ENCODE data around the gene ZNF143. TPM values are rescaled to one million over a fixed set of nuclear protein-coding genes. Genes with fewer than 3 reads are reported as not detected.
"Not testable (repeated sequence)": the region's sequence is repeated elsewhere in the genome, so short reads cannot be mapped to it uniquely, and the experiment has no call there.

The ZNF143 gene
- total RNA-seq (2012; rRNA removed), result 14.0 and 14.4 TPM in 2 replicates

DNA sequence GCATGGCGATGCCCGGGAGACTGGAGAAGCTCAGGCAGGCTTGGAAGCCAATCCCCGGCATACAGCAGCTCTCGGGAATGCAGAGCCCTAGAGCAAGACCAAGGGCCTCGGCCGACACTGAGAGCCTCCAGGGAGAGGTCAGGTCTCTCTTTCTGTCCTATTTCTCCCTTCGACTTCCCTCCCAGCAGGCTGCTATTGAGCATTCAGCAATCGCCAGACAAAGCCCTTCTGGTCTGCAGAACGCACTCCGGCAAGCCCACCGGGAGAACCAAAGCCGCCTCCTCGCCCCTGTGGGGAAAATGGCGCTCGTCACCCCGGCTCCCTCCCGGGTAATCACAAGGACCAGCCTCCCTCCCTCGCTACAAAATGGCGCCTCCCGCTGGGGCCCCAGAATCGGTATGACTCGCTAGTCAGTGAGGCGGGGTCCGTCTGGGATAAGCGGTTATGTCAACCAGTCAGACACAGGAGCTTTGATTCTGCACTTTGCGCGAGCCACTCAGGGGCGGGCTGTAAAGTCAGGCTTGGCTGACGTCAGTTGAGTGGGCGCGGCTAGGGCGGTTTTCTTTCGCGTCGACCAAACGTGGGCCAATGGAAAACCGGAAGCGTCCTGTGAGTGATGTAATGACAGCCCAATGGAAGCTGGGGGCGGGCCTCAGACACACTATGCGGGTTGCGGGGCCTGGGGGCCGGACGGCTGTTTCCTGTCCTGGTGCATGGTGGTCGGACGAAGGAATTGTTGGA, at the start of gene ZNF143:
ZNF143 (plus strand) TSS at position 691 of the 741 bp plus-strand sequence. CDS start 10,297 bp downstream, outside the sequence.
- Histone ChIP-seq H3K9ac (ENCODE audit: low read depth, low read length) (peak within 1 kb of the TSS; percentile 100), H3K4me3 (ENCODE audit: low read length) (peak within 1 kb of the TSS; percentile 97), H3K9me3 (replicated peaks; ENCODE audit: low read length) (no peaks in the 10 kb centered on the region), H3K36me3 (ENCODE audit: insufficient read depth, low read length) (no peaks in the 10 kb centered on the region), H3K4me2 (ENCODE audit: low read length) (peak within 1 kb of the TSS; percentile 89), H3K27me3 (ENCODE audit: control insufficient read depth, insufficient read depth, low read length) (no peaks in the 10 kb centered on the region), H3K4me1 (ENCODE audit: control insufficient read depth, insufficient read depth, low read length) (peaks cover 14% of the 10 kb centered on the region)

DNA sequence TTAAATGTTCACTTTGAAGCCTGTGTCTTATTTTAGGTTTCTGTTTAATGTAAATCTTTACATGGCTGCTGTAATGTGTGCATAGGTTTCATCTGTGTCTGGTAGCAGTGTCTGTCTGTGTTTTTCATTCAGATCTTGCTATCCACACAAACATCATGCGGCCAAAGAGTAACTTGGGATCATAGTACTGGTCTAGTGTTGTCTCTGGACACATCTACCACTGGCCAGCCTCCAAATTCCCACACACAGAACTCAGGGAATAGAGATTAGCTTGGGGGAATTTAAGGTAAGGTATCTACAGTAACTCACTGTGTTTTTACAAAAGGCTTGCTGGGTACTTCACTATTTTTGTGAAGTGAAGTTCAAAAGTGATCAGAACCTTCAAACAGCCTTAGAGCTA, 32.1 kb upstream of the ZNF143 start:
- no peak overlapping the region for H3K4me3 ChIP-seq (ENCODE audit: low read length)
- no peak overlapping the region for H3K4me2 ChIP-seq (ENCODE audit: low read length)
- H3K27me3 ChIP-seq (ENCODE audit: control insufficient read depth, insufficient read depth, low read length), result no peaks in the 10 kb centered on the region
- no peak overlapping the region for H3K9ac ChIP-seq (ENCODE audit: low read depth, low read length)
- H3K36me3 ChIP-seq (ENCODE audit: insufficient read depth, low read length), result peaks cover 86% of the 10 kb centered on the region
- H3K9me3 ChIP-seq (replicated peaks; ENCODE audit: low read length), result no peaks in the 10 kb centered on the region
- H3K4me1 ChIP-seq (ENCODE audit: control insufficient read depth, insufficient read depth, low read length), result no peaks in the 10 kb centered on the region

DNA sequence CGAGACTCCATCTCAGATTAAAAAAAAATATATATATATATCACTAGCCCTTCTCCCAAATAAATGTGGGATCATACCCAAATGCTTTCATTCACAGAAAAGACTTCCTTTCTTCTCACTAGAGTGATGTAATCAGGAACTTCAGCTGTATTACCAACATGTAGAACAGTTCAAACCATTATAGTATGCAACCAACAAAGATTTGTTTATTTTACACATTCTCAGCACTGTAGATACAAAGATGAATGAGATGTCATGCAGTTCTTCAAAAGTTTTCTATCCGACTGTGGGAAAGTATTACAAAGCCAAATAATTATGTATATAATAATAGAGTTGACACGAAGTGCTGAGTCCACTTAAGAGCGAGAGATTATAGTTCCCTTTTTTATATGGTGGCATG, 22.2 kb upstream of the ZNF143 start:
- Histone ChIP-seq H3K27me3 (ENCODE audit: control insufficient read depth, insufficient read depth, low read length) (no peaks in the 10 kb centered on the region), H3K4me1 (ENCODE audit: control insufficient read depth, insufficient read depth, low read length) (no peaks in the 10 kb centered on the region), H3K4me3 (ENCODE audit: low read length) (no peak overlapping the region), H3K4me2 (ENCODE audit: low read length) (no peak overlapping the region), H3K9me3 (replicated peaks; ENCODE audit: low read length) (no peaks in the 10 kb centered on the region), H3K9ac (ENCODE audit: low read depth, low read length) (no peak overlapping the region), H3K36me3 (ENCODE audit: insufficient read depth, low read length) (peaks cover 81% of the 10 kb centered on the region)

DNA sequence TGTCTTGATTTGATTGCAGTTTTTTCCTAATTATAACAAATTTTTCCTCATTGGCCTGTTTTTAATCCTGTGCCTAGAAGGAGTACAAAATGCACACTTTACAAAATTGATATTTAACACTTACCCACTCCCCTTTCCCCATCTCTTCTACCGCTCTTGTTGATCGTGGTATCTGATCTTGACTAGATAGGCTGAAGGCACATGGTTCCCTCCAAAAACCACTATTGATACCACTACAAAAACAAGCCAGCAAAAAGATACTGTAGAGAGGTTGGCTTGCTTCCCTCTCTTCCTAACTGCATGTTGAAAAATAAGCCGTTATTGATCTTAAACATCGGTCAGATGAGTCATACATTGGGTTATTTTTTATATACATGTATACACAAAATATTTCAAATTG, 14.6 kb upstream of the ZNF143 start:
- H3K4me1 ChIP-seq (ENCODE audit: control insufficient read depth, insufficient read depth, low read length), result no peaks in the 10 kb centered on the region
- no peaks in the 10 kb centered on the region for H3K9me3 ChIP-seq (replicated peaks; ENCODE audit: low read length)
- peaks cover 42% of the 10 kb centered on the region for H3K36me3 ChIP-seq (ENCODE audit: insufficient read depth, low read length)
- H3K4me2 ChIP-seq (ENCODE audit: low read length), result no peak overlapping the region
- H3K9ac ChIP-seq (ENCODE audit: low read depth, low read length), result no peak overlapping the region
- H3K4me3 ChIP-seq (ENCODE audit: low read length), result no peak overlapping the region
- no peaks in the 10 kb centered on the region for H3K27me3 ChIP-seq (ENCODE audit: control insufficient read depth, insufficient read depth, low read length)

GRCh38 chr11:9448576-9449352, 12.0 kb upstream of the ZNF143 start:
- H3K4me3 ChIP-seq (ENCODE audit: low read length), result no peak overlapping the region
- H3K9ac ChIP-seq (ENCODE audit: low read depth, low read length), result no peak overlapping the region
- no peaks in the 10 kb centered on the region for H3K27me3 ChIP-seq (ENCODE audit: control insufficient read depth, insufficient read depth, low read length)
- H3K4me1 ChIP-seq (ENCODE audit: control insufficient read depth, insufficient read depth, low read length), result no peaks in the 10 kb centered on the region
- H3K9me3 ChIP-seq (replicated peaks; ENCODE audit: low read length), result no peaks in the 10 kb centered on the region
- no peak overlapping the region for H3K4me2 ChIP-seq (ENCODE audit: low read length)
- peaks cover 23% of the 10 kb centered on the region for H3K36me3 ChIP-seq (ENCODE audit: insufficient read depth, low read length)

DNA sequence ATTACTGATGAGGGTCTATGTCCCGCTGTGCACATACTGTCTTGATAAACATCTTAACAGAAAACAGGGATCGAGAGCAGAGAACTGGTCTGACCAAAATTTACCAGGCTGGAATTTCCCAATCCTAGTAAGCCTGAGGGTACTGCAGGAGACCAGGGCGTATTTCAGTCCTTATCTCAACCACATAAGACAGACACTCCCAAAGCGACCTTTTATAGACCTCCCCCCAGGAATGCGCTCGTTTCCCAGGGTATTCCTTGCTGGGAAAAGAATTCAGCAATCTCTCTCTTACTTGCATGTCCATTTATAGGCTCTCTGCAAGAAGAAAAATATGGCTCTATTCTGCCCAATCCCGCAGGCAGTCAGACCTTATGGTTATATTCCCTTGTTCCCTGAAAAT, 8.8 kb upstream of the ZNF143 start:
- H3K27me3 ChIP-seq (ENCODE audit: control insufficient read depth, insufficient read depth, low read length); H3K9me3 ChIP-seq (replicated peaks; ENCODE audit: low read length); H3K9ac ChIP-seq (ENCODE audit: low read depth, low read length); H3K4me2 ChIP-seq (ENCODE audit: low read length); H3K4me3 ChIP-seq (ENCODE audit: low read length); H3K4me1 ChIP-seq (ENCODE audit: control insufficient read depth, insufficient read depth, low read length): not testable (repeated sequence)
- H3K36me3 ChIP-seq (ENCODE audit: insufficient read depth, low read length), result peaks cover 16% of the 10 kb centered on the region

- no peak overlapping the region for H3K4me2 ChIP-seq (ENCODE audit: low read length)
- H3K4me3 ChIP-seq (ENCODE audit: low read length), result no peak overlapping the region
- H3K9ac ChIP-seq (ENCODE audit: low read depth, low read length), result no peak overlapping the region
- H3K27me3 ChIP-seq (ENCODE audit: control insufficient read depth, insufficient read depth, low read length), result no peaks in the 10 kb centered on the region
- peaks cover 5% of the 10 kb centered on the region for H3K4me1 ChIP-seq (ENCODE audit: control insufficient read depth, insufficient read depth, low read length)
- H3K36me3 ChIP-seq (ENCODE audit: insufficient read depth, low read length), result no peaks in the 10 kb centered on the region
- H3K9me3 ChIP-seq (replicated peaks; ENCODE audit: low read length), result no peaks in the 10 kb centered on the region
These were observed 5.1 kb upstream of the ZNF143 start for GRCh38 chr11:9455722-9456121.

DNA sequence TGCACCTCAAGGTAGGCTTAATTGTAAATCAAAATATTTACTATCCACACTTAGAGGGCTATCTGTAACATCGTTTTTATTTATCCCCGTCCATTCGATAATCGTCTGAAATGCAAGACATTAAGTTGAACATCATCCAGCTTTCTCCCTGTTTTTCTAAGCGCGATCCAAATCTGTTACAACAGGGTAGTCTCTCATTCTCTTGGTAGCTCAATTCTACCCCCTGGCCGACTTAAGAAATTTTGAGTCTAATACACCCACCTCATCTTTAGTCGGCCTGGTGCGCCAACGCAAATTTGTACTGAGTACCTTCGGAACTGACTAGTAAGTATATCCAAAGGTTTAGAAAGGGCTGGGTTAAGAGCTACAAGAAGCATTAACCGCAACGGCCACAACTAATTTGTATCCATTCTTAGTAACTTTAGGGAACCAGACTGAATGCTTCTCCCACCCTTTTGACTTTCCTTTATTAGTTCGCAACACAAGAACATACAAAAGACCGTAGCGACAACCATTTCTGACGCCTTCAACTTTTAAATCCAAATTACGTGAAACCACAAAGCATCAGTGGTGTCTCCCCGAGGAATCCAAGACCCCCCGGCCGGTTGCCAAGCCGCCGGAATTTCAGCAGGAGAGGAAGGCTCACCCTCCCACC, 1.0 kb upstream of the ZNF143 start:
- Histone ChIP-seq H3K4me3 (ENCODE audit: low read length) (peak overlapping the region; percentile 97), H3K36me3 (ENCODE audit: insufficient read depth, low read length) (no peaks in the 10 kb centered on the region), H3K9me3 (replicated peaks; ENCODE audit: low read length) (no peaks in the 10 kb centered on the region), H3K4me2 (ENCODE audit: low read length) (peak overlapping the region; percentile 89), H3K4me1 (ENCODE audit: control insufficient read depth, insufficient read depth, low read length) (peaks cover 14% of the 10 kb centered on the region), H3K27me3 (ENCODE audit: control insufficient read depth, insufficient read depth, low read length) (no peaks in the 10 kb centered on the region), H3K9ac (ENCODE audit: low read depth, low read length) (peak overlapping the region; percentile 100)

- Histone ChIP-seq H3K9ac (ENCODE audit: low read depth, low read length) (peak overlapping the region; percentile 100), H3K4me1 (ENCODE audit: control insufficient read depth, insufficient read depth, low read length) (peaks cover 14% of the 10 kb centered on the region), H3K4me2 (ENCODE audit: low read length) (peak overlapping the region; percentile 82), H3K4me3 (ENCODE audit: low read length) (peak overlapping the region; percentile 79), H3K9me3 (replicated peaks; ENCODE audit: low read length) (no peaks in the 10 kb centered on the region), H3K27me3 (ENCODE audit: control insufficient read depth, insufficient read depth, low read length) (no peaks in the 10 kb centered on the region), H3K36me3 (ENCODE audit: insufficient read depth, low read length) (no peaks in the 10 kb centered on the region)
These were observed 399 bp downstream of the ZNF143 start for GRCh38 chr11:9461063-9461759.

DNA sequence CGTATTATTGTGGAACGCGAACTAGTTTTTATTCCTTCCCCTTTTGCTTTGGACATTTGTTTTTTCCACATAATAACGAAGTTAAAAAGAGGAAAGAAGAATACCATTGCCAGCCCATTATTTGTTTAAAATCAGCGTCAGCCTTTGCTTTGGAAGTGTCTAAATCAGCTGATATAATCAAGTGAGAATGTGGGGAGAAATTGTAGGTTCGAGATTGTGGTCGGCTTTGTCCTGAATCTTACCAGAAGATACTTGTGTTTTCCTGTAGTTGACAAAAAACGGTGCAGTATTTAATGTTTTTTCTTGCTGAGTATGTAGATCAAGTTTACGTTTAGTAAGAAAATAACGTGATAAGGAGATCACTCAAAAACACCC, 935 bp downstream of the ZNF143 start:
- Histone ChIP-seq H3K36me3 (ENCODE audit: insufficient read depth, low read length) (no peaks in the 10 kb centered on the region), H3K27me3 (ENCODE audit: control insufficient read depth, insufficient read depth, low read length) (no peaks in the 10 kb centered on the region), H3K4me3 (ENCODE audit: low read length) (peak overlapping the region; percentile 79), H3K4me1 (ENCODE audit: control insufficient read depth, insufficient read depth, low read length) (peaks cover 14% of the 10 kb centered on the region), H3K9me3 (replicated peaks; ENCODE audit: low read length) (no peaks in the 10 kb centered on the region), H3K4me2 (ENCODE audit: low read length) (peak overlapping the region; percentile 82), H3K9ac (ENCODE audit: low read depth, low read length) (peak overlapping the region; percentile 100)

DNA sequence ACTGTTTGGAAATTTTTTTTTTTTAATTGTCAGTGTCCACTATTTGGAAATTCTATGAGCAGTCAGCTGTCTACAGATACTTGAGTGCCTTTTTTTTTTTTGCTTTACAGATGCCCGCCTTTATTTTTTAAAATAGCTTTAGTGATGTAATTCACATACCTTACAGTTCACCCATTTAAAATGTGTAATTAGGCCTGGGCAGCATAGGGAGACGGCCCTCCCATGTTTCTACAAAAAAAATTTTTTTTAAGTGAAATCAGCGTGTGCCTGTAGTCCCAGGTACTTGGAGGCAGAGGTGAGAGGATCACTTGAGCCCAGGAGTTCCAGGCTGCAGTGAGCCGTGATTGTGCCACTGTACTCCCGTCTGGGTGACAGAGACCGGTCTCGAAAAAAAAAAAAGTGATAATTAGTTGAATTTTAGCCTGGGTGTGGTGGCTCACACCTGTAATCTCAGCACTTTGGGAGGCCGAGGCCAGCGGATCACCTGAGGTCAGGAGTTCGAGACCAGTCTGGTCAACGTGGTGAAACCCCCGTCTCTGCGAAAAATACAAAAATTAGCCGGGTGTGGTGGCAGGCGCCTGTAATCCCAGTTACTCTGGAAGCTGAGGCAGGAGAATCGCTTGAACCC, 1.5 kb downstream of the ZNF143 start:
- no peaks in the 10 kb centered on the region for H3K27me3 ChIP-seq (ENCODE audit: control insufficient read depth, insufficient read depth, low read length)
- peak overlapping the region; percentile 79 for H3K4me3 ChIP-seq (ENCODE audit: low read length)
- H3K9ac ChIP-seq (ENCODE audit: low read depth, low read length), result peak overlapping the region; percentile 100

More for the DNA sequence above, 1.5 kb downstream of the ZNF143 start:
- H3K4me1 ChIP-seq (ENCODE audit: control insufficient read depth, insufficient read depth, low read length), result peaks cover 14% of the 10 kb centered on the region
- H3K36me3 ChIP-seq (ENCODE audit: insufficient read depth, low read length), result no peaks in the 10 kb centered on the region
- H3K4me2 ChIP-seq (ENCODE audit: low read length), result peak overlapping the region; percentile 82
- H3K9me3 ChIP-seq (replicated peaks; ENCODE audit: low read length), result no peaks in the 10 kb centered on the region

All from skeletal muscle satellite cell (primary cell).